ENCODE measurements around the gene TUBA8.
"Not testable (repeated sequence)": the region's sequence is repeated elsewhere in the genome, so short reads cannot be mapped to it uniquely, and the experiment has no call there.

Gene TUBA8

GRCh38 chr22:18172776-18173175 is 62.2 kb downstream of the TUBA8 start:
- H3K4me3 ChIP-seq (replicated peaks; ENCODE audit: low read depth, low read length); DNase-seq (ENCODE audit: low read depth): not testable (repeated sequence)

- DNase-seq (ENCODE audit: low read depth); H3K4me3 ChIP-seq (replicated peaks; ENCODE audit: low read depth, low read length): not testable (repeated sequence)
Observed at GRCh38 chr22:18173441-18173840, 62.8 kb downstream of the TUBA8 start.
